H9 (cell line): ENCODE data around the gene COA5. TPM values are rescaled to one million over a fixed set of nuclear protein-coding genes. Genes with fewer than 3 reads are reported as not detected.

Source experiments
- DNase-seq: peaks from one replicate; pipeline ENCODE4 v3.0.0-alpha.2; 2017
- H2AFZ ChIP-seq: one replicate; pipeline ENCODE4 v1.6.1; 2013; ENCODE audit warnings: mild to moderate bottlenecking, low read length, control low read depth, moderate library complexity
- H2AK5ac ChIP-seq: 2 replicates; pipeline ENCODE4 v1.6.1; 2013; ENCODE audit warnings: low read length, control low read depth, mixed read lengths; ENCODE audit not compliant: insufficient read length
- H2BK120ac ChIP-seq: one replicate; pipeline ENCODE4 v1.6.1; 2013; ENCODE audit warnings: low read depth, mild to moderate bottlenecking, low read length, control low read depth, inconsistent platforms; ENCODE audit not compliant: poor library complexity, severe bottlenecking
- H2BK12ac ChIP-seq: 2 replicates; pipeline ENCODE4 v1.6.1; 2013; ENCODE audit warnings: low read length, control low read depth, mixed read lengths, low read depth; ENCODE audit not compliant: insufficient read length
- H2BK15ac ChIP-seq: 2 replicates; pipeline ENCODE4 v1.6.1; 2013; ENCODE audit warnings: low read depth, low read length, control low read depth
- H2BK20ac ChIP-seq: one replicate; pipeline ENCODE4 v1.6.1; 2013; ENCODE audit warnings: low read depth, mild to moderate bottlenecking, low read length, control low read depth, inconsistent platforms; ENCODE audit not compliant: poor library complexity, severe bottlenecking
- H2BK5ac ChIP-seq: 2 replicates; pipeline ENCODE4 v1.6.1; 2013; ENCODE audit warnings: low read length, control low read depth, mixed read lengths; ENCODE audit not compliant: insufficient read length
- H3K14ac ChIP-seq: 2 replicates; pipeline ENCODE4 v1.6.1; 2013; ENCODE audit warnings: low read length, control low read depth; ENCODE audit not compliant: insufficient read depth
- H3K18ac ChIP-seq: 2 replicates; pipeline ENCODE4 v1.6.1; 2013; ENCODE audit warnings: low read depth, mild to moderate bottlenecking, mixed read lengths, low read length, control low read depth; ENCODE audit not compliant: insufficient read length
- H3K23ac ChIP-seq: 2 replicates; pipeline ENCODE4 v1.6.1; 2013; ENCODE audit warnings: low read length, control low read depth, mixed read lengths, low read depth; ENCODE audit not compliant: insufficient read length
- H3K23me2 ChIP-seq: 2 replicates; pipeline ENCODE4 v1.6.1; 2013; ENCODE audit warnings: low read depth, mild to moderate bottlenecking, mixed read lengths, low read length, control low read depth; ENCODE audit not compliant: insufficient read length, poor library complexity, severe bottlenecking
- H3K27ac ChIP-seq: 2 replicates; pipeline ENCODE4 v1.5.1; 2013; ENCODE audit warnings: low read length, control low read depth, mixed read lengths, low read depth; ENCODE audit not compliant: insufficient read length
- H3K27me3 ChIP-seq: 2 replicates; pipeline ENCODE4 v1.6.1; 2013; ENCODE audit warnings: low read length, control low read depth, inconsistent platforms; ENCODE audit not compliant: insufficient read depth
- H3K4ac ChIP-seq: 2 replicates; pipeline ENCODE4 v1.6.1; 2013; ENCODE audit warnings: low read depth, mild to moderate bottlenecking, control low read depth, inconsistent platforms, low read length, moderate library complexity
- H3K4me1 ChIP-seq: 2 replicates; pipeline ENCODE4 v1.6.1; 2013; ENCODE audit warnings: low read length, control low read depth, inconsistent platforms; ENCODE audit not compliant: insufficient read depth
- H3K4me2 ChIP-seq: 2 replicates; pipeline ENCODE4 v1.6.1; 2013; ENCODE audit warnings: low read length, control low read depth, mixed read lengths; ENCODE audit not compliant: insufficient read length, insufficient read depth
- H3K56ac ChIP-seq: 2 replicates; pipeline ENCODE4 v1.6.1; 2013; ENCODE audit warnings: low read depth, mild to moderate bottlenecking, mixed read lengths, low read length, control low read depth; ENCODE audit not compliant: insufficient read length
- H3K79me1 ChIP-seq: 2 replicates; pipeline ENCODE4 v1.6.1; 2013; ENCODE audit warnings: low read depth, mild to moderate bottlenecking, moderate library complexity, low read length, control low read depth, inconsistent platforms; ENCODE audit not compliant: insufficient read depth, poor library complexity, severe bottlenecking
- H3K79me2 ChIP-seq: 2 replicates; pipeline ENCODE4 v1.6.1; 2013; ENCODE audit warnings: low read length, control low read depth, inconsistent platforms; ENCODE audit not compliant: insufficient read depth
- H3K9ac ChIP-seq: 2 replicates; pipeline ENCODE4 v1.6.1; 2013; ENCODE audit warnings: low read length, control low read depth, mixed read lengths; ENCODE audit not compliant: insufficient read length; ENCODE audit errors: extremely low read depth
- H3K9me3 ChIP-seq: one replicate; pipeline ENCODE4 v1.6.1; 2013; ENCODE audit warnings: low read depth, low read length, inconsistent platforms; ENCODE audit not compliant: control insufficient read depth
- H3T11ph ChIP-seq: one replicate; pipeline ENCODE4 v1.6.1; 2013; ENCODE audit warnings: mild to moderate bottlenecking, low read length, control low read depth, inconsistent platforms
- H4K20me1 ChIP-seq: one replicate; pipeline ENCODE4 v1.6.1; 2013; ENCODE audit not compliant: control insufficient read depth, insufficient read length, insufficient read depth
- H4K5ac ChIP-seq: 2 replicates; pipeline ENCODE4 v1.6.1; 2013; ENCODE audit warnings: low read depth, mild to moderate bottlenecking, mixed read lengths, low read length, control low read depth; ENCODE audit not compliant: insufficient read length
- H4K8ac ChIP-seq: replicated peaks from 2 replicates; pipeline ENCODE4 v1.6.1; 2013; ENCODE audit warnings: low read length, control low read depth, mixed read lengths, low read depth; ENCODE audit not compliant: insufficient read length
- H4K91ac ChIP-seq: 2 replicates; pipeline ENCODE4 v1.6.1; 2013; ENCODE audit warnings: low read depth, mild to moderate bottlenecking, moderate library complexity, mixed read lengths, low read length, control low read depth; ENCODE audit not compliant: insufficient read length
- H3K27ac Mint-ChIP-seq, 3 experiments: 2 replicates in 2 of 3; 3 replicates in 1 of 3; pipeline ENCODE4 v1.8.0; 2020 to 2021; ENCODE audit warnings: mixed read lengths in 3 of 3, mild to moderate bottlenecking in 1 of 3, moderate library complexity in 1 of 3
- H3K27me3 Mint-ChIP-seq: 2 replicates; pipeline ENCODE4 v1.8.0; 2021; ENCODE audit warnings: low read depth, mild to moderate bottlenecking, moderate library complexity, mixed read lengths
- H3K36me3 Mint-ChIP-seq, 3 experiments: 2 replicates in 2 of 3; 3 replicates in 1 of 3; pipeline ENCODE4 v1.8.0; 2020 to 2021; ENCODE audit warnings: low read depth in 3 of 3, mixed read lengths in 3 of 3; ENCODE audit not compliant: insufficient read depth in 1 of 3
- H3K4me1 Mint-ChIP-seq, 2 experiments: 2 replicates each; pipeline ENCODE4 v1.8.0; 2020; ENCODE audit warnings: mixed read lengths in 2 of 2
- H3K4me3 Mint-ChIP-seq, 2 experiments: 2 replicates in 1 of 2; 3 replicates in 1 of 2; pipeline ENCODE4 v1.8.0; 2020 to 2021; ENCODE audit warnings: mild to moderate bottlenecking in 2 of 2, mixed read lengths in 2 of 2, moderate library complexity in 1 of 2
- H3K9me3 Mint-ChIP-seq, 2 experiments: 2 replicates in 1 of 2; 3 replicates in 1 of 2; pipeline ENCODE4 v1.8.0; 2020; ENCODE audit warnings: mild to moderate bottlenecking in 2 of 2, mixed read lengths in 2 of 2, moderate library complexity in 1 of 2
- WGBS: extraction: QIAGEN DNeasy Blood & Tissue Kit; methylation state at CpG from one replicate; pipeline ENCODE4 v1.1.7; 2013; ENCODE audit warnings: missing lambda C conversion rate, low lambda C conversion rate, mixed read lengths; ENCODE audit not compliant: insufficient read length; ENCODE audit errors: extremely low coverage; 5-methylcytosine and 5-hydroxymethylcytosine counted together
- total RNA-seq: library from RNA; stranded (reverse); gene quantifications from 2 replicates; pipeline ENCODE4 v1.2.1, GENCODE V29; 2021
- TF ChIP-seq, protein P1 (sequence below): fragments of 200-600 bp; sonication (generic); conservative IDR thresholded peaks from 3 replicates; pipeline ENCODE4 v1.8.0; 2021; ENCODE audit warnings: antibody characterized with exemption, mild to moderate bottlenecking

COA5 gene
- total RNA-seq, 1 experiment from 2014 or later = 23.6 TPM

GRCh38 chr2:98585386-98585785 is 22.9 kb downstream of the COA5 start:
- H3K4me2 ChIP-seq = no peak overlapping the region
- TF ChIP-seq, protein P1, sequence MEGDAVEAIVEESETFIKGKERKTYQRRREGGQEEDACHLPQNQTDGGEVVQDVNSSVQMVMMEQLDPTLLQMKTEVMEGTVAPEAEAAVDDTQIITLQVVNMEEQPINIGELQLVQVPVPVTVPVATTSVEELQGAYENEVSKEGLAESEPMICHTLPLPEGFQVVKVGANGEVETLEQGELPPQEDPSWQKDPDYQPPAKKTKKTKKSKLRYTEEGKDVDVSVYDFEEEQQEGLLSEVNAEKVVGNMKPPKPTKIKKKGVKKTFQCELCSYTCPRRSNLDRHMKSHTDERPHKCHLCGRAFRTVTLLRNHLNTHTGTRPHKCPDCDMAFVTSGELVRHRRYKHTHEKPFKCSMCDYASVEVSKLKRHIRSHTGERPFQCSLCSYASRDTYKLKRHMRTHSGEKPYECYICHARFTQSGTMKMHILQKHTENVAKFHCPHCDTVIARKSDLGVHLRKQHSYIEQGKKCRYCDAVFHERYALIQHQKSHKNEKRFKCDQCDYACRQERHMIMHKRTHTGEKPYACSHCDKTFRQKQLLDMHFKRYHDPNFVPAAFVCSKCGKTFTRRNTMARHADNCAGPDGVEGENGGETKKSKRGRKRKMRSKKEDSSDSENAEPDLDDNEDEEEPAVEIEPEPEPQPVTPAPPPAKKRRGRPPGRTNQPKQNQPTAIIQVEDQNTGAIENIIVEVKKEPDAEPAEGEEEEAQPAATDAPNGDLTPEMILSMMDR = no peak

More at GRCh38 chr2:98585386-98585785, 22.9 kb downstream of the COA5 start:
- Histone ChIP-seq H2AFZ (no peak overlapping the region), H3K18ac (no peak overlapping the region), H3K9ac (no peak overlapping the region), H2BK5ac (no peak overlapping the region), H4K8ac (no peak overlapping the region), H3K79me1 (no peaks in the 10 kb centered on the region), H2BK20ac (no peak overlapping the region), H3K23me2 (no peaks in the 10 kb centered on the region), H2BK12ac (no peak overlapping the region), H3K56ac (no peak overlapping the region), H2AK5ac (no peak overlapping the region), H3K23ac (no peak overlapping the region), H3K27ac (no peak overlapping the region), H4K20me1 (no peaks in the 10 kb centered on the region), H2BK15ac (no peak overlapping the region), H3K27me3 (no peaks in the 10 kb centered on the region), H3K79me2 (no peaks in the 10 kb centered on the region), H2BK120ac (no peak overlapping the region), H3T11ph (no peak overlapping the region), H3K4me1 (no peaks in the 10 kb centered on the region), H3K14ac (no peak overlapping the region), H4K91ac (no peak overlapping the region), H4K5ac (no peak overlapping the region), H3K9me3 (no peaks in the 10 kb centered on the region), H3K4ac (no peak overlapping the region)
- H3K36me3 Mint-ChIP-seq = peaks cover 0 to 43% (median 18%) of the 10 kb centered on the region in 3 experiments; a peak in 5 of 7 replicates
- no peaks in the 10 kb centered on the region for H3K4me1 Mint-ChIP-seq
- no peaks in the 10 kb centered on the region for H3K9me3 Mint-ChIP-seq
- WGBS = no CpG with 5 or more reads among the region's 10 CpGs
- H3K27ac Mint-ChIP-seq = no peak overlapping the region
- H3K27me3 Mint-ChIP-seq = no peaks in the 10 kb centered on the region
- no peak overlapping the region for H3K4me3 Mint-ChIP-seq
- DNase-seq = no peak
